ENCODE results near the gene DPPA5. TPM values are rescaled to one million over a fixed set of nuclear protein-coding genes. Genes with fewer than 3 reads are reported as not detected.

Gene DPPA5, protein sequence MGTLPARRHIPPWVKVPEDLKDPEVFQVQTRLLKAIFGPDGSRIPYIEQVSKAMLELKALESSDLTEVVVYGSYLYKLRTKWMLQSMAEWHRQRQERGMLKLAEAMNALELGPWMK
- not detected in 2 replicates for polyA plus RNA-seq (2011; rRNA removed)
- polyA minus RNA-seq (2011; rRNA and poly(A)+ RNA removed): not detected in 2 replicates

DNA sequence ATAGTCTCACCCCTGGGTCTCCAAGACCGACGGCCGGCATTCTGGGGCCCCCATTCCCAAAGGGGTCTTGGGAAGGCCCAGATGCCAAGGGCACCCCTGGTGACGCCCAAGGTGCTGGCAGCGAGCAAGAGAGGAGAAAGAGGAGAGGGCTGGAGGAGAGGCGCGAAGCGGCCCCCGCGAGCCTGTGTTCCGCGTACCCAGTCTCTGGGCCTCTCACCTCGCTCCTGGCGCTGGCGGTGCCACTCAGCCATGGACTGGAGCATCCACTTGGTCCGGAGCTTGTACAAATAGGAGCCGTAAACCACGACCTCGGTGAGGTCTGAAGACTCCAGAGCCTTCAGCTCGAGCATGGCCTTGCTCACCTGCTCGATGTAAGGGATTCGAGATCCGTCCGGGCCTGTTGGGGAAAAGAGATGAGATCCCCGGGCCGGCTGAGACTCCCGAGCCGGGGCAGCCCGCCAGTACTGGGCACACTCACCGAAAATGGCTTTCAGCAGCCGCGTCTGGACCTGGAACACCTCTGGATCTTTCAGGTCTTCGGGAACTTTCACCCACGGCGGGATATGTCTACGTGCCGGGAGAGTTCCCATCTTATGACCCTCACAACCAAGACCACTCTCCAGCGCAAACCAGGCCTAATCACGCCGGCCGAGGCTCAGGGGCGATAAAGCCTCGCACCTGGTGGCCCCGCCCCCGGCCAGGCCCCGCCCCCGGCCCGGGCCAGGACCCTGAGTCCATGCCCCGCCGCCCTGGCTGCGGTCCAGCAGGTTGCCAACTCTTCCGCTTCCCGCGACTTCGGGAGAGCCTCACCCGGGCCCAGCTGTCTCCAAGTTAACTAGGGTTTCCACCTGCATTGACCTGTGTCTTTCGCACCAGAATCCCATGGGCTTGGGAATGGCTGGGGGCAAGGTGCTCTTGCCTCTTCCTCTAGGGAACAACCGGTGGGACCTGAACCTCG, at the start of gene DPPA5:
Gene DPPA5, minus strand, starts transcription at position 641 of the 958 bp plus-strand sequence. Its CDS starts 51 bp downstream, at position 590.
- TF ChIP-seq, protein P1, sequence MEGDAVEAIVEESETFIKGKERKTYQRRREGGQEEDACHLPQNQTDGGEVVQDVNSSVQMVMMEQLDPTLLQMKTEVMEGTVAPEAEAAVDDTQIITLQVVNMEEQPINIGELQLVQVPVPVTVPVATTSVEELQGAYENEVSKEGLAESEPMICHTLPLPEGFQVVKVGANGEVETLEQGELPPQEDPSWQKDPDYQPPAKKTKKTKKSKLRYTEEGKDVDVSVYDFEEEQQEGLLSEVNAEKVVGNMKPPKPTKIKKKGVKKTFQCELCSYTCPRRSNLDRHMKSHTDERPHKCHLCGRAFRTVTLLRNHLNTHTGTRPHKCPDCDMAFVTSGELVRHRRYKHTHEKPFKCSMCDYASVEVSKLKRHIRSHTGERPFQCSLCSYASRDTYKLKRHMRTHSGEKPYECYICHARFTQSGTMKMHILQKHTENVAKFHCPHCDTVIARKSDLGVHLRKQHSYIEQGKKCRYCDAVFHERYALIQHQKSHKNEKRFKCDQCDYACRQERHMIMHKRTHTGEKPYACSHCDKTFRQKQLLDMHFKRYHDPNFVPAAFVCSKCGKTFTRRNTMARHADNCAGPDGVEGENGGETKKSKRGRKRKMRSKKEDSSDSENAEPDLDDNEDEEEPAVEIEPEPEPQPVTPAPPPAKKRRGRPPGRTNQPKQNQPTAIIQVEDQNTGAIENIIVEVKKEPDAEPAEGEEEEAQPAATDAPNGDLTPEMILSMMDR (IDR thresholded peaks at IDR 0.05; ENCODE audit: low read depth, low read length): no peak
- CTCF ChIA-PET: no interaction called here
- no peak within 1 kb of the TSS for H3K4me3 ChIP-seq (ENCODE audit: low read depth, low read length)
- DNase-seq (ENCODE audit: low read depth, low spot score): no peak
- H3K27ac ChIP-seq (ENCODE audit: low read depth, low read length): no peak within 1 kb of the TSS
- H3K27me3 ChIP-seq (ENCODE audit: control insufficient read depth, insufficient read depth, low read length): peaks cover 20% of the 10 kb centered on the region
- POLR2A ChIA-PET: no interaction called here
- H3K9me3 ChIP-seq (ENCODE audit: control insufficient read depth, insufficient read depth, low read length): peaks cover 12% of the 10 kb centered on the region; the same call in 1 of the 2 replicates

DNA sequence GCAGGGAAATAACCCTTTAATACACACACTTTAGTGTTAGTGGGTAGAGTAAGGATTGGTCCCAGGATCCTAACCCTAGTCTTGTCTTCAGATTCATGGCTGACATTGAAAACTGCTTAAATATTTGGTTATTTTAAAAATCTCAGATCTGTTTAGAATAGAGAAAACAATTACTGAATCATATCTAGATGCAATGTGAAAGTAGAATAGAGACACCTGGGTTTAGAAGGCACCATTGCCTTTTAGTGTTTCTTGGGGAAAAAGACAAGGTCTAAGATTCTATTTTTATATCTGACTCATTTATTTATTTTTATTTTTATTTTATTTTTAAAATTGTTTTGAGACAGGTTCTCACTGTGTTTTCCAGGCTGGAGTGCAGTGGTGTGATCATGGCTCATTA, 46.6 kb upstream of the DPPA5 start:
- TF ChIP-seq, protein P1 (IDR thresholded peaks at IDR 0.05; ENCODE audit: low read depth, low read length): no peak
- POLR2A ChIA-PET: no interaction called here
- H3K9me3 ChIP-seq (ENCODE audit: control insufficient read depth, insufficient read depth, low read length): no peaks in the 10 kb centered on the region
- no peak for DNase-seq (ENCODE audit: low read depth, low spot score)
- no peak overlapping the region for H3K27ac ChIP-seq (ENCODE audit: low read depth, low read length)
- CTCF ChIA-PET: no interaction called here
- no peak overlapping the region for H3K4me3 ChIP-seq (ENCODE audit: low read depth, low read length)
- H3K27me3 ChIP-seq (ENCODE audit: control insufficient read depth, insufficient read depth, low read length): no peaks in the 10 kb centered on the region

DNA sequence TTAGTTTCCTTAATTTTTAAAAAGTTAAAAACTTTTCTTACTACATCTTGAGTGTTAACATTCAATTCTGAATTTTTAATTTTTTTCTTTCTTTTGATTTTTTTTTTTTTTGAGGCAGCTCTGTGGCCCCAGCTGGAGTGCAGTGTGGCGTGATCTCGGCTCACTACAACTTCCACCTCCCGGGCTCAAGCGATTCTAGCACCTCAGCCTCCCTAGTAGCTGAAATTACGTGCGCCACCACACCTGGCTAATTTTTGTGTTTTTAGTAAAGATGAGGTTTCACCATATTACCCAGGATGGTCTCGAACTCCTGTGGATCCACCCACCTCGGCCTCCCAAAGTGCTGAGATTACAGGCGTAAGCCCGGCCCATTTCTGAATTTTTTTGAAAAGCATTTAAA, 41.8 kb upstream of the DPPA5 start:
- TF ChIP-seq, protein P1 (IDR thresholded peaks at IDR 0.05; ENCODE audit: low read depth, low read length): no peak
- no peak overlapping the region for H3K27ac ChIP-seq (ENCODE audit: low read depth, low read length)
- POLR2A ChIA-PET: no interaction called here
- CTCF ChIA-PET: no interaction called here
- H3K27me3 ChIP-seq (ENCODE audit: control insufficient read depth, insufficient read depth, low read length): no peaks in the 10 kb centered on the region
- H3K9me3 ChIP-seq (ENCODE audit: control insufficient read depth, insufficient read depth, low read length): peaks cover 8% of the 10 kb centered on the region; the same call in 1 of the 2 replicates
- no peak overlapping the region for H3K4me3 ChIP-seq (ENCODE audit: low read depth, low read length)
- no peak for DNase-seq (ENCODE audit: low read depth, low spot score)

DNA sequence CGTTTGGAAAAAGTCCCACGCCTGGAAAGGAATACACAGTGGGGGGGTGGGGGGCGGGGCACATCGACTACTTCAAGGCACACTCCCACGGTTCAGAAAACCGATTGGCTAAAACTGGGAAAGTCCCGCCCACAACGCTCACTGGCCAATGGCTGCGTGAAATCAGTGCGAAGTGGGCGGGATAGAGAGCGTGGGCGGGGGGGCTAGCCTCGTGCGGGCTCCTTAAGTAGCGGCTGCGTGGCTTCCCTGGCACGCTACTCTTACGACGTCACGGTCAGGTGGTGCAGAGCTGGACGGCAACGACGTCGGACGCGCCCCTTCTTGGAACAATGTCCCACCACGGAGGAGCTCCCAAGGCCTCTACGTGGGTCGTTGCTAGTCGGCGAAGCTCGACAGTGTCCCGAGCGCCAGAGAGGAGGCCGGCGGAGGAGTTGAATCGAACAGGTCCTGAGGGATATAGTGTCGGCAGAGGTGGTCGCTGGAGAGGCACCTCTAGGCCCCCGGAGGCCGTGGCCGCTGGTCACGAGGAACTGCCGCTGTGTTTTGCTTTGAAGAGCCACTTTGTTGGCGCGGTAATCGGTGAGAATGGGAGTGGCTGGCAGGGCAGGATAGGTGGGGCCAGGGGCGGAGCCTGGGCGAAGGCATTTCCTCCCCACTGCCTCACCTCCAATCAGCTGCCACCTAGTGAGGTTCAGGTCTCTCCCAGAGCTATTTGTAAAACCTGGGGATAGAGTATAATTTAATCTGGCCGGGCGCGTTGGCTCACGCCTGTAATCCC, 40.7 kb upstream of the DPPA5 start, which contains the start of gene DDX43:
Gene DDX43, plus strand, starts transcription at position 252 of the 778 bp plus-strand sequence. Its CDS starts 78 bp downstream, at position 330.
- H3K4me3 ChIP-seq (ENCODE audit: low read depth, low read length): no peak within 1 kb of the TSS
- TF ChIP-seq, protein P1 (IDR thresholded peaks at IDR 0.05; ENCODE audit: low read depth, low read length): no peak
- no peak within 1 kb of the TSS for H3K27ac ChIP-seq (ENCODE audit: low read depth, low read length)
- ChIA-PET CTCF (no interaction called here), POLR2A (no interaction called here)
- no peak for DNase-seq (ENCODE audit: low read depth, low spot score)
- peaks cover 8% of the 10 kb centered on the region; the same call in 1 of the 2 replicates for H3K9me3 ChIP-seq (ENCODE audit: control insufficient read depth, insufficient read depth, low read length)
- no peaks in the 10 kb centered on the region for H3K27me3 ChIP-seq (ENCODE audit: control insufficient read depth, insufficient read depth, low read length)

Measured in AG04450 (cell line).